GM12872 (cell line): Measurements from ENCODE around the gene PHTF2.

Source experiments
- CTCF ChIP-seq: IDR thresholded peaks from 3 replicates; pipeline ENCODE4 v1.5.1; 2011; ENCODE audit warnings: low read depth, mild to moderate bottlenecking, low read length, moderate library complexity; ENCODE audit not compliant: insufficient read depth

Gene PHTF2

GRCh38 chr7:77798394-77799077, at the start of gene PHTF2, which contains the start of gene TMEM60:
PHTF2 (plus strand) TSS chr7:77798773.
TMEM60 (minus strand) TSS chr7:77798434; CDS start chr7:77794373, 4,061 bp downstream.
- peak; percentile 60 for TF ChIP-seq CTCF

- no peak for TF ChIP-seq CTCF
Observed at GRCh38 chr7:77752016-77752415, 46.6 kb upstream of the PHTF2 start.

DNA sequence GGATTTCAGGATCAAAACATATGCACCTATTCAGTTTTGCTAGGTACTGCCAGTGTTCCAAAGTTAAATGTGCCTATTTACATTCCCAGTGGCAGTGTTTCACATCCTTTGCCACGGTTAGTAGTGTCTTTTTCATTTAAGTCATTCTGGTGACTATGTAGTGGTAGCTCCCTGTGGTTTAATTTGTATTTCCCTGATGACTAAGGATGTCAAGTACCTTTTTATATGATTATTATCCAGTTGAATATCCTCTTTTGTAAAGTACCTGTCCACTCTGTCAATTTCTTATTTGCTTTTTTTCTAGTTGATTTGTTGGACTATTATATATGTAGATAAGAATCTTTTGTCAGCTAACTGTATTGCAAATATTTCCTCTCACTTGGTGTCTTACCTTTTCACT, 45.4 kb upstream of the PHTF2 start:
- no peak for TF ChIP-seq CTCF

DNA sequence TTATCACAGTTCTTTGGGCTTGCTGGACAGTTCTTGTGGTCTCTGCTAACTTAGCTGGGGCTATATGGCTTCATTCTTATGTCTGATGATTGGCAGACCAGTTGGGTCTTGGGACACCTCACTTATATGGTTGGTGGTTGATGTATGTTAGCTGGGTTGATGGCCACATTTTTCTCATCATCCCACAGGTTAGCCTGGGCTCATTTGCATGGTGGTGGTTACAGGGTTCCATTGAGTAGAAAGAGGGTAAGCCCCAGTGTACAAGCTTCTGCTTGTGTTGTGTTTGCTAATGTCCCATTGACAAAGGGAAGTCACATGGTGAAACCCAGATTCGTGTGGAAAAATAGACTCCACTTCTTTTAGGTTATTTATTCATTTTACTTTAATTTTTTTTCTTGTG, 41.0 kb upstream of the PHTF2 start:
- TF ChIP-seq CTCF, result no peak

GRCh38 chr7:77759294-77759889, 39.2 kb upstream of the PHTF2 start:
- peak; percentile 68 for TF ChIP-seq CTCF

GRCh38 chr7:77760809-77761453, 37.6 kb upstream of the PHTF2 start:
- TF ChIP-seq CTCF, result no peak

DNA sequence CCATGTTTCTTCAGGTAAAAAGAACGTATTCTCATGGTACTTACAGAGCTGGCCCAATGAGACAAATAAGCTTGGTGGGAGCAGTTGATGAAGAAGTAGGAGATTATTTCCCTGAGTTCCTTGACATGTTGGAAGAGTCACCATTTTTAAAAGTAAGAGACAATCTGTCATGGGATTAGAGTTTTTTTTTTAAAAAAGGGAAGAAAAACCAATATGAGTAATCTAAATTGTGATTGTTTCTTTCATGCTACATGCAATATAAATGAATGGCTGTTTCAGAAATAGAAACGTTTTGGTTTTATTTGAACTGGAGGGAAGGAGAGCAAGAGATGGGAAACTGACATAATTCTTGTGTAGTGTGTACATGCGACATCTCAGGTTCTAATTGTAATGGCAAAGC, 33.1 kb upstream of the PHTF2 start:
- no peak for TF ChIP-seq CTCF
